Activated naive CD8-positive, alpha-beta T cell treated with anti-CD3 and anti-CD28 coated beads, Interleukin-2, amount 50 U/mL, for 24 hours (primary cell): Measurements from ENCODE around the gene KCNQ1.

Experiments
- ATAC-seq: fragments of 150-1000 bp; cut with Tn5 transposase; one replicate; pipeline ENCODE4 v1.10.0; 2021
- DNase-seq: peaks from one replicate; pipeline ENCODE4 v3.0.0; 2021
- H3K27ac Mint-ChIP-seq: one replicate; pipeline ENCODE4 v1.8.0; 2021; ENCODE audit warnings: mild to moderate bottlenecking, mixed read lengths
- H3K27me3 Mint-ChIP-seq: one replicate; pipeline ENCODE4 v1.8.0; 2021; ENCODE audit warnings: mixed read lengths
- H3K36me3 Mint-ChIP-seq: one replicate; pipeline ENCODE4 v1.8.0; 2021; ENCODE audit warnings: low read depth, mixed read lengths
- H3K4me1 Mint-ChIP-seq: one replicate; pipeline ENCODE4 v1.8.0; 2021; ENCODE audit warnings: mixed read lengths
- H3K4me3 Mint-ChIP-seq: one replicate; pipeline ENCODE4 v1.8.0; 2021; ENCODE audit warnings: mild to moderate bottlenecking, moderate library complexity, mixed read lengths
- H3K9me3 Mint-ChIP-seq: one replicate; pipeline ENCODE4 v1.8.0; 2021; ENCODE audit warnings: mixed read lengths

KCNQ1 gene

DNA sequence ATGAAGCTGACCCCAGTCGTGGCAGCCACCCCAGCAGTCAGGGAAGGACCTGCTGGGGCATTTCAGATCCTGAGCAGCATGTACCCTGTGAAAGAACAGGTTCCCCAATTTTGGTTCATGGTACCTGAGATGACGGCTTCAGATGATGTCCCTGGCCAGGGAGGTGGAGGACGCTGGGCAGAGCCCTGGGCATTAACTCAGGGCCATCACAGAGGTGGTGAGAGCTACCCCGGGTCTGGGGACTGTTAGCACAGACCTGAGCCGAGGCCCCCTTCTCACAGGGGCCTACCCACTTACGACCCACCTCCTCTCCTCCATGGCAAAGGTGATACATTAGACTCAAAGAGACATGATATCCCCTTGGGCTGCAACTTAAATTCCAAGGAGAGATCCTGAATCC lies 372.6 kb downstream of the KCNQ1 start:
- peaks cover 16% of the 10 kb centered on the region for H3K36me3 Mint-ChIP-seq

GRCh38 chr11:2818021-2818420 lies 373.2 kb downstream of the KCNQ1 start:
- Mint-ChIP-seq H3K9me3 (peaks cover 39% of the 10 kb centered on the region), H3K36me3 (peaks cover 22% of the 10 kb centered on the region), H3K4me1 (peaks cover 9% of the 10 kb centered on the region), H3K27me3 (no peaks in the 10 kb centered on the region), H3K4me3 (no peak overlapping the region), H3K27ac (no peak overlapping the region)
- no peak for ATAC-seq
- no peak for DNase-seq

More for the DNA sequence above, 372.6 kb downstream of the KCNQ1 start:
- Mint-ChIP-seq H3K4me1 (peaks cover 15% of the 10 kb centered on the region), H3K27ac (no peak overlapping the region), H3K4me3 (no peak overlapping the region), H3K27me3 (no peaks in the 10 kb centered on the region), H3K9me3 (peaks cover 33% of the 10 kb centered on the region)
- no peak for DNase-seq
- ATAC-seq: no peak

DNA sequence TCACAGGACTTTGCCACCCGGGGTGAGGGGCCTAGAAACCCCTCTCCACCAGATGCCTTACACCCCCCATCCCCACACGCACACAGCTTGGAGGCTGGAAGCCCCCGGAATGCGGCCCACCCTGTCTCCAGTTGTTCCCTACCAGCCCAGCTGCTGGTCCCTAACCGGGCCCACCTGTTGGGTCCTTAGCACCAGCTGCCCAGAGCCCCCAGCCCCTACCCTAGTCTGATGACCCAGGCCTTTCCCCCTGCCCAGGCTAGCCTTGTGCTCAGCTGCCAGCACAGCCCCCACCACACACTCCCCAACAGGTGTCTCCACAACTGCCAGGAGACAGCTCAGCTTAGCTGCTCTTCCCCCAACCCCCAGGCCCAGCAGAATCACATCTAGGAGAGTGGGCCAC lies 373.7 kb downstream of the KCNQ1 start:
- H3K4me1 Mint-ChIP-seq: peaks cover 4% of the 10 kb centered on the region
- H3K9me3 Mint-ChIP-seq: peaks cover 44% of the 10 kb centered on the region
- H3K36me3 Mint-ChIP-seq: peaks cover 23% of the 10 kb centered on the region
- H3K4me3 Mint-ChIP-seq: no peak overlapping the region
- no peak for DNase-seq
- no peaks in the 10 kb centered on the region for H3K27me3 Mint-ChIP-seq
- H3K27ac Mint-ChIP-seq: no peak overlapping the region
- no peak for ATAC-seq

GRCh38 chr11:2819316-2819715 lies 374.5 kb downstream of the KCNQ1 start:
- Mint-ChIP-seq H3K9me3 (peaks cover 37% of the 10 kb centered on the region), H3K4me1 (no peaks in the 10 kb centered on the region), H3K36me3 (peaks cover 19% of the 10 kb centered on the region), H3K27ac (no peak overlapping the region), H3K27me3 (no peaks in the 10 kb centered on the region), H3K4me3 (no peak overlapping the region)
- ATAC-seq (no peak), DNase-seq (no peak)

DNA sequence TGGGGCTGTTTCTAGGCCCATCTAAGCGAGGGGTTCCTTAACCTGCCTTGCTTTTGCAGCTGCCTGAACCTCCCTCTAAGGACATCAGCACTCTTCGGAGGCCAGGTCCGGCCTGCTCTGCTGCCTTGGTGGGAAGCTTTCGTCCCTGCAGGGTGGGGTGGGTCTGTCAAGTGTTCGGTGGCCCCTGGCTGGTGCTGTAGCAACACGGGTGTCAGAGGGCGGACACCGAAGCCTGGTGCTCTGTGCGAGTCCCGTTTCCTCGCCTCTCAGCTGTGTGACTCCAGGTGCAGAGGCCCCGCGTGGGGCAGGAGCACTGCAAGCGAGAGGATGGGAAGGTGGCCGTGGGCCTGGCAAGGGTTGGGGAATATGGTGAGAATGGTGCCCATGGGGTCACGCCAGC lies 376.2 kb downstream of the KCNQ1 start:
- Mint-ChIP-seq H3K27me3 (no peaks in the 10 kb centered on the region), H3K9me3 (peaks cover 35% of the 10 kb centered on the region), H3K4me1 (no peaks in the 10 kb centered on the region), H3K4me3 (no peak overlapping the region), H3K27ac (no peak overlapping the region), H3K36me3 (peaks cover 17% of the 10 kb centered on the region)
- ATAC-seq: no peak
- DNase-seq: no peak

- H3K27me3 Mint-ChIP-seq: no peaks in the 10 kb centered on the region
- no peak overlapping the region for H3K4me3 Mint-ChIP-seq
- peaks cover under 1% of the 10 kb centered on the region for H3K4me1 Mint-ChIP-seq
- H3K36me3 Mint-ChIP-seq: peaks cover 16% of the 10 kb centered on the region
- DNase-seq: no peak
- H3K9me3 Mint-ChIP-seq: peaks cover 32% of the 10 kb centered on the region
- no peak overlapping the region for H3K27ac Mint-ChIP-seq
- no peak for ATAC-seq
Observed at GRCh38 chr11:2821891-2822290, 377.1 kb downstream of the KCNQ1 start.

- no peaks in the 10 kb centered on the region for H3K27me3 Mint-ChIP-seq
- peaks cover 2% of the 10 kb centered on the region for H3K4me1 Mint-ChIP-seq
- no peak overlapping the region for H3K27ac Mint-ChIP-seq
- H3K9me3 Mint-ChIP-seq: peaks cover 42% of the 10 kb centered on the region
- no peak for ATAC-seq
- H3K36me3 Mint-ChIP-seq: peaks cover 24% of the 10 kb centered on the region
- H3K4me3 Mint-ChIP-seq: no peak overlapping the region
- no peak for DNase-seq
Observed at GRCh38 chr11:2824851-2825250, 380.0 kb downstream of the KCNQ1 start.

GRCh38 chr11:2825261-2825888 lies 380.6 kb downstream of the KCNQ1 start:
- no peak overlapping the region for H3K27ac Mint-ChIP-seq
- peaks cover 40% of the 10 kb centered on the region for H3K9me3 Mint-ChIP-seq
- ATAC-seq (no peak), DNase-seq (no peak)
- H3K27me3 Mint-ChIP-seq: no peaks in the 10 kb centered on the region
- H3K4me1 Mint-ChIP-seq: peaks cover 2% of the 10 kb centered on the region
- peaks cover 22% of the 10 kb centered on the region for H3K36me3 Mint-ChIP-seq
- H3K4me3 Mint-ChIP-seq: no peak overlapping the region

DNA sequence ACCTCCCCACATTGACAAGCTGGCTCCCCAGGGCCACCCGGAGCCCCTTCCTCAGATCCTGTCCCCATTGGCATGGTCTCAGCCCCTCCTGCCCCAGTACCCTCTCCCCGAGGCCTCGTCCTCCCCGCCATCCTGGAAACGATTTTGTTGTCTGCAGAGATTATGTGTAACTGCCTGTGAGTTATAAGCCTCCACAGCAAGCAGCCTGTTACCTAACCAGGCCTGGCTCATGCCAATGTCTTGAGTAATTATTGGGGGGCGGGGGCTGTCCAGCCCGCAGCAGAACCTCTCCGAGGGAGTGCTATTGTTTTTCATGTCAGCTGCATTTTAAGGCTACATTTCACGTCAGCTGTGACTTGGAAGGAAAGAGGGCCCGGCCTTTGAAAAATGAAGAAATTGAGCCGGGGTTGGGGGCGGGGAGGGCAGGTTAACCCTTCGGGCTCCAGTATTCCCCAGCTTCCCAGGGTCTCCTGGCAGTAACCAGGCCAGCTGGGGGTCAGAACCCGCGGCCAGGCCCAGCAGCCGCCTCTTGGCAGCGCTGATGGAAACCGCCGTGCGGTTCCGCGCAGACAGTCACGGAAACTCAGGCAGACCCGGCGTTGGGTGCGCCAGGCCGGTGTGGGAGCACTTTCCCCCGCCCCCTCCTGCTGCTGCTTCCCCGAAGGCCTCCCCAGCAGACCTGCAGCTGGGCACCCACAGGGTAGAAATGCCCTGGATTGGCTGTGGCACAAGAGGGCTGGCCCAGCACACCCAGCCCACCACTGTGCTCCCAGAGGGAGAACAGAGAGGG lies 381.3 kb downstream of the KCNQ1 start:
- peaks cover 22% of the 10 kb centered on the region for H3K36me3 Mint-ChIP-seq
- peaks cover 2% of the 10 kb centered on the region for H3K4me1 Mint-ChIP-seq
- peaks cover 40% of the 10 kb centered on the region for H3K9me3 Mint-ChIP-seq
- H3K27me3 Mint-ChIP-seq: no peaks in the 10 kb centered on the region
- peak; percentile 23 for DNase-seq
- ATAC-seq: no peak
- no peak overlapping the region for H3K27ac Mint-ChIP-seq
- no peak overlapping the region for H3K4me3 Mint-ChIP-seq

DNA sequence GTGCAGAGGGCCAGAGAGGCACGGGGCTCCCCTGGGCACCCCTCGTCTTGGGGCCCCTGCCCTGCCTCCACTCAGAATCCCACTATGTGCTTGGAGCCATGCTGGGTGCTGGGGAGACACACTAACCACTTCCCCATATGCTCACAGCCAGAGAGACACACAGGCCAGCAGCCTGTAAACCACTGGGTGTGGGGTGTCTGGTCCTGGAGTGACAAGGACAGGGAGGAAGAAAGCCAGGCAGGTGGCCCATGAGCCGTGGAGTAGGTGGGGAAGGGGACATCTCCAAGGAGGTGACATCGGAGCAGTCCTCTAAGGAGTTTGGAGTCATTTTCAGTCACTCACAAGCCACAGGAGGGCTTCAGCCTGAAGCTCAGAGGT lies 381.9 kb downstream of the KCNQ1 start:
- ATAC-seq (no peak), DNase-seq (no peak)
- peaks cover 21% of the 10 kb centered on the region for H3K36me3 Mint-ChIP-seq
- no peak overlapping the region for H3K27ac Mint-ChIP-seq
- no peak overlapping the region for H3K4me3 Mint-ChIP-seq
- peaks cover 2% of the 10 kb centered on the region for H3K4me1 Mint-ChIP-seq
- no peaks in the 10 kb centered on the region for H3K27me3 Mint-ChIP-seq
- H3K9me3 Mint-ChIP-seq: peaks cover 38% of the 10 kb centered on the region

DNA sequence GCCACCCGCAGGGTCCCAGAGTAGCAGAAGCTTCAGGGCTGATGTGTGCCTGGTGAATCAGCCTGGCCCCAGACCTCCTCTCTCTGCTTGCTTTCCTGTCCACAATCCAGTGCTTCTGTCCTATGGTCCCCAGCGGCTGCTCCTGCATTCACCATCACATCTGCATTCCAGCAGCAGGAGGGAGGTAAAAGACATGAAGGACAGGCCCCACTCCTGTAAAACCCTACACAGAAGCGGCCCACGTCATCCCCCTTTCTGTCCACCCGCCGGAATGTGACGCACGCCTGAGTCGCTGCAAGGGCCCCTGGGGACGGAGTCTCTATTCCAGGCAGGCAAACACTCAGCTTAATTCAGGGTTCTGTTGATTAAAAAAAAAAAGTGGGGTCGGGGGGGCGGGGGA lies 382.4 kb downstream of the KCNQ1 start:
- no peak for ATAC-seq
- H3K27ac Mint-ChIP-seq: no peak overlapping the region
- peaks cover 17% of the 10 kb centered on the region for H3K36me3 Mint-ChIP-seq
- peaks cover 33% of the 10 kb centered on the region for H3K9me3 Mint-ChIP-seq
- no peak overlapping the region for H3K4me3 Mint-ChIP-seq
- H3K4me1 Mint-ChIP-seq: peaks cover 2% of the 10 kb centered on the region
- no peak for DNase-seq
- no peaks in the 10 kb centered on the region for H3K27me3 Mint-ChIP-seq

DNA sequence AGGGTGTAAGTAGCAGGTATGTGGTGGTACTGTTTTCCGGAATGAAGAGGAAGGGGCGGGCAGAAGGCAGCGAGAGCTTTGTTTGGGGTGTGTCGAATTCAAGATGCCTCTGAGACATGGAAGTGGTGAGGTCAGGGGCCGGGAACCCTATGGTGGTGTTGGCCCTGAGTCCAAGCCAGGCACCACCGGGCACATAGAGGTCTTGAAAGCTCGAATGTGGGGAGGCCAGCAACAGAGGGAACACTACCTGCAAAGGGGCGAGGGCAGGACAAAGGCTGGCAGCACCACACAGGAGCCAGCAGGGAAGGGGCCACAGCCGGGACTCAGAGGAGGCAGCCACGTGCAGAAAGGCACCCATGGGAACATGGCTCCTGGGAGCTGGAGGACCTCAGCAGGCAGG lies 383.0 kb downstream of the KCNQ1 start:
- Mint-ChIP-seq H3K27me3 (no peaks in the 10 kb centered on the region), H3K36me3 (peaks cover 11% of the 10 kb centered on the region), H3K4me3 (no peak overlapping the region), H3K9me3 (peaks cover 27% of the 10 kb centered on the region), H3K27ac (no peak overlapping the region), H3K4me1 (peaks cover 2% of the 10 kb centered on the region)
- DNase-seq (no peak), ATAC-seq (no peak)

DNA sequence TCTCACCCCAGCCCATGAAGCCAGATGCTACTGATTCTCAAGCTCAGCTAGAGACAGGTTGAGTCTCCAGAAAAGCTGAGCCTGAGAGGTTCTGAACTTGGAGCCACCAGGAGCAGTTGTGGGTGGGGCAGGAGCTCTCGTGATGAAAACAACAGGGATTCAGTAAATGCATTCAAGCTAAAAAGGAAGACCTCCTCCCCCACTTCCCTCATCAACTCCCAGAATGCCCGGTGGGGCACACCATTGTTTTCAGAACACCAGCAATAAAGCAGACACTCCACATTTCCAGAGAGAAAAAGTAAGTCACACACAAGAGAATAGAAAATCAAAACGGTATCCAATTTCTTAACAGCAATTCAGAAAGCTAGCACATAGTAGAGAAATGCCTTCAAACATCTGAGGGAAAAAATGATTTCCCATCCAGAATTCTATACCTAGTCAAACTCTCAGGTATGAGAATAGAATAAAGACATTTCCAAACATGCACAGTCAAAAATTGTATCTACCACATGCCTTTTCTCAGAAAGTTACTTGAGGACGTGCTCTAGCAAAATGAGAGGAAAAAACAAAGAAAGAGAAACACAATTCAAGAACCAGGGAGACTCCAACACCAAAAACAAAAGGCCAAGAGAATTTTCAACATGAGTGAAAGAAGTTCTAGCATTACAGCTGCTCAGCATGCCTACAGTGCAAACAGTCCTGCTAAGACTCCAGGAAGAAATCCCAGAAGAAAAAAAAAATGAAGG lies 383.9 kb downstream of the KCNQ1 start:
- H3K4me3 Mint-ChIP-seq: no peak overlapping the region
- ATAC-seq (no peak), DNase-seq (no peak)
- no peak overlapping the region for H3K27ac Mint-ChIP-seq
- peaks cover 20% of the 10 kb centered on the region for H3K9me3 Mint-ChIP-seq
- peaks cover 9% of the 10 kb centered on the region for H3K36me3 Mint-ChIP-seq
- no peaks in the 10 kb centered on the region for H3K27me3 Mint-ChIP-seq
- H3K4me1 Mint-ChIP-seq: peaks cover 2% of the 10 kb centered on the region

- Mint-ChIP-seq H3K27me3 (no peaks in the 10 kb centered on the region), H3K4me3 (no peak overlapping the region), H3K36me3 (peaks cover 9% of the 10 kb centered on the region), H3K27ac (no peak overlapping the region), H3K9me3 (peaks cover 20% of the 10 kb centered on the region), H3K4me1 (peaks cover 2% of the 10 kb centered on the region)
- ATAC-seq (no peak), DNase-seq (no peak)
Observed at GRCh38 chr11:2830030-2830812, 385.4 kb downstream of the KCNQ1 start.
